Vagina (tissue), 2 donors: ENCODE results near the gene HRH1. TPM values are rescaled to one million over a fixed set of nuclear protein-coding genes. Genes with fewer than 3 reads are reported as not detected.
"Not testable (repeated sequence)": the region's sequence is repeated elsewhere in the genome, so short reads cannot be mapped to it uniquely, and the experiment has no call there.

Source experiments
- DNase-seq, 2 donors: peaks; one replicate each; pipeline ENCODE4 v3.0.0-alpha.2; 2017; ENCODE audit errors: extremely low spot score in 2 of 2
- H3K27ac ChIP-seq: fragments of 200-600 bp; sonication (generic); one replicate; pipeline ENCODE4 v1.5.1; 2019
- H3K27me3 ChIP-seq: fragments of 200-600 bp; sonication (generic); one replicate; pipeline ENCODE4 v1.5.1; 2019
- H3K36me3 ChIP-seq, 2 donors: fragments of 200-600 bp; sonication (generic); one replicate each; pipeline ENCODE4 v1.5.1; 2017 to 2019
- H3K4me1 ChIP-seq: fragments of 200-600 bp; sonication (generic); one replicate; pipeline ENCODE4 v1.5.1; 2019
- H3K4me3 ChIP-seq, 2 donors: fragments of 200-600 bp; sonication (generic); 1 replicate in 1 of 2; 2 replicates in 1 of 2; pipeline ENCODE4 v1.5.1; 2016 to 2019
- H3K9me3 ChIP-seq: fragments of 200-600 bp; sonication (generic); one replicate; pipeline ENCODE4 v1.5.1; 2019
- CTCF ChIP-seq, 3 experiments: fragments of 450-650 bp in 2 of 3; fragments of 200-600 bp in 1 of 3; sonication (generic) in 1 of 3; IDR thresholded peaks; one replicate each; pipeline ENCODE4 v1.5.1; 2017 to 2019; ENCODE audit warnings: antibody characterized with exemption in 3 of 3, mild to moderate bottlenecking in 2 of 3, moderate library complexity in 2 of 3
- POLR2A ChIP-seq, 2 donors: fragments of 450-650 bp; IDR thresholded peaks; one replicate each; pipeline ENCODE4 v1.6.1; 2017; ENCODE audit warnings: antibody characterized with exemption in 2 of 2, mild to moderate bottlenecking in 2 of 2, moderate library complexity in 2 of 2
- POLR2AphosphoS5 ChIP-seq, 2 donors: sonication (generic); formaldehyde crosslinking; IDR thresholded peaks; one replicate each; pipeline ENCODE4 v1.9.0; 2017; ENCODE audit warnings: antibody characterized with exemption in 2 of 2, mild to moderate bottlenecking in 2 of 2, low read depth in 1 of 2; ENCODE audit not compliant: insufficient read depth in 1 of 2
- intact Hi-C: fragments of 100-400 bp; cut with DNase I; formaldehyde crosslinking; loops from one replicate; pipeline ENCODE4 v1.15.1; 2023
- total RNA-seq: library from RNA; depleted of rRNA; stranded (reverse); fragments of >200 nt; gene quantifications from one replicate; pipeline ENCODE4 v1.2.3, GENCODE V29; 2016

The HRH1 gene
- total RNA-seq, 1 donor from 2014 or later = 9.3 TPM

- no peaks in the 10 kb centered on the region for H3K36me3 ChIP-seq
- peaks cover 7% of the 10 kb centered on the region for H3K4me1 ChIP-seq
- no peak overlapping the region for H3K4me3 ChIP-seq
- no peaks in the 10 kb centered on the region for H3K27me3 ChIP-seq
- no peaks in the 10 kb centered on the region for H3K9me3 ChIP-seq
- intact Hi-C loops = no loop called here
- H3K27ac ChIP-seq = no peak overlapping the region
- DNase-seq = no peak
- no peak for TF ChIP-seq POLR2A (IDR thresholded peaks at IDR 0.05)
- no peak for TF ChIP-seq CTCF (IDR thresholded peaks at IDR 0.05)
- TF ChIP-seq POLR2AphosphoS5 (IDR thresholded peaks at IDR 0.05; ENCODE audit: insufficient read depth in 1 of 2, low read depth in 1 of 2) = no peak
These were observed 22.9 kb upstream of the HRH1 start for GRCh38 chr3:11131371-11131770.

GRCh38 chr3:11131886-11132285 is 22.4 kb upstream of the HRH1 start:
- DNase-seq, intact Hi-C loops, H3K27me3 ChIP-seq, H3K4me3 ChIP-seq, H3K4me1 ChIP-seq, H3K27ac ChIP-seq, H3K9me3 ChIP-seq, H3K36me3 ChIP-seq: not testable (repeated sequence)

GRCh38 chr3:11132861-11133260 is 21.4 kb upstream of the HRH1 start:
- TF ChIP-seq POLR2A (IDR thresholded peaks at IDR 0.05) (no peak), CTCF (IDR thresholded peaks at IDR 0.05) (no peak), POLR2AphosphoS5 (IDR thresholded peaks at IDR 0.05; ENCODE audit: insufficient read depth in 1 of 2, low read depth in 1 of 2) (no peak)
- no peak overlapping the region for H3K4me3 ChIP-seq
- H3K4me1 ChIP-seq = peaks cover 15% of the 10 kb centered on the region
- H3K36me3 ChIP-seq = no peaks in the 10 kb centered on the region
- DNase-seq = peak in 1 of 2 donors; percentile 80
- no peaks in the 10 kb centered on the region for H3K27me3 ChIP-seq
- H3K27ac ChIP-seq = no peak overlapping the region
- no peaks in the 10 kb centered on the region for H3K9me3 ChIP-seq
- intact Hi-C loops = no loop called here

GRCh38 chr3:11134794-11135193 is 19.5 kb upstream of the HRH1 start:
- TF ChIP-seq POLR2AphosphoS5 (IDR thresholded peaks at IDR 0.05; ENCODE audit: insufficient read depth in 1 of 2, low read depth in 1 of 2) = no peak
- TF ChIP-seq CTCF (IDR thresholded peaks at IDR 0.05) = no peak
- no peak for TF ChIP-seq POLR2A (IDR thresholded peaks at IDR 0.05)
- H3K36me3 ChIP-seq = no peaks in the 10 kb centered on the region
- peaks cover 17% of the 10 kb centered on the region for H3K4me1 ChIP-seq
- intact Hi-C loops = no loop called here
- H3K4me3 ChIP-seq = no peak overlapping the region
- H3K27me3 ChIP-seq = no peaks in the 10 kb centered on the region
- no peak overlapping the region for H3K27ac ChIP-seq
- no peaks in the 10 kb centered on the region for H3K9me3 ChIP-seq
- no peak for DNase-seq

- no peak overlapping the region for H3K4me3 ChIP-seq
- H3K27ac ChIP-seq = peak overlapping the region; percentile 89
- no peaks in the 10 kb centered on the region for H3K27me3 ChIP-seq
- TF ChIP-seq POLR2A (IDR thresholded peaks at IDR 0.05) (no peak), CTCF (IDR thresholded peaks at IDR 0.05) (no peak), POLR2AphosphoS5 (IDR thresholded peaks at IDR 0.05; ENCODE audit: insufficient read depth in 1 of 2, low read depth in 1 of 2) (no peak)
- intact Hi-C loops = no loop called here
- no peak for DNase-seq
- H3K4me1 ChIP-seq = peaks cover 26% of the 10 kb centered on the region
- no peaks in the 10 kb centered on the region for H3K9me3 ChIP-seq
- no peaks in the 10 kb centered on the region for H3K36me3 ChIP-seq
These were observed 18.2 kb upstream of the HRH1 start for GRCh38 chr3:11136116-11136515.
